ENCODE measurements around the gene SMYD3. TPM values are rescaled to one million over a fixed set of nuclear protein-coding genes. Genes with fewer than 3 reads are reported as not detected.

The SMYD3 gene
- total and polyA plus RNA-seq, 10 of the 15 experiments (the other 5 are each of a cell fraction or from before 2014, with no cell fraction given): 18.3 to 54.0 (median 24.8) TPM

- no peaks in the 10 kb centered on the region for H3K36me3 ChIP-seq (ENCODE audit: control insufficient read depth in 2 of 2, insufficient read depth in 2 of 2, low read length in 1 of 2)
- RAD21 ChIA-PET (ENCODE audit: unreplicated experiment): no interaction called here
- no peak overlapping the region for H3K4me3 ChIP-seq
- no peaks in the 10 kb centered on the region for H3K4me1 ChIP-seq (ENCODE audit: control insufficient read depth, insufficient read depth, low read length)
- H3K79me2 ChIP-seq (ENCODE audit: control insufficient read depth, insufficient read depth, low read length): no peaks in the 10 kb centered on the region
- in situ Hi-C loops (cut with MboI): no loop called here
- no peak overlapping the region for H3K9ac ChIP-seq (ENCODE audit: control insufficient read depth, insufficient read depth, low read length)
- TF ChIP-seq CTCF (IDR thresholded peaks at IDR 0.05 in 2 of 3, conservative IDR thresholded peaks at IDR 0.05 in 1 of 3; ENCODE audit: control insufficient read depth in 2 of 3, extremely low read depth in 1 of 3, insufficient read depth in 1 of 3, low read depth in 3 of 3, low read length in 3 of 3) (no peak), ETV6 (conservative IDR thresholded peaks at IDR 0.05 in 1 of 2, IDR thresholded peaks at IDR 0.05 in 1 of 2; ENCODE audit: borderline replicate concordance in 1 of 2, low read depth in 1 of 2) (no peak)
- CTCF ChIA-PET: interaction anchor here (0.6 to 1.0 kb wide), 2 partner anchors 12 to 228 kb away, joined by 3 read pairs; no protein-coding TSS in a partner anchor
- H3K27ac ChIP-seq (ENCODE audit: control insufficient read depth, insufficient read depth): no peak overlapping the region
- H3K27me3 ChIP-seq (replicated peaks in 1 of 2; ENCODE audit: control insufficient read depth in 2 of 2, insufficient read depth in 2 of 2, low read length in 1 of 2): no peaks in the 10 kb centered on the region
- WGBS (ENCODE audit: insufficient coverage, insufficient replicate concordance, low lambda C conversion rate, missing lambda C conversion rate): 89% methylated on average over 7 of the region's 7 CpGs
- ATAC-seq (no peak), DNase-seq (ENCODE audit: low read depth, low spot score) (no peak), FAIRE-seq (no peak)
- H3K4me2 ChIP-seq (ENCODE audit: control insufficient read depth, insufficient read depth): no peak overlapping the region
- H3K9me3 ChIP-seq (replicated peaks; ENCODE audit: control insufficient read depth, insufficient read depth, low read length): no peaks in the 10 kb centered on the region
- H2AFZ ChIP-seq (ENCODE audit: control insufficient read depth, low read depth, low read length): no peak overlapping the region
- intact Hi-C loops (cut with micrococcal nuclease; ENCODE audit: unreplicated experiment): no loop called here
- SMC1A ChIA-PET (ENCODE audit: uncharacterized antibody, unreplicated experiment): interaction anchor here (1.2 kb wide), 1 partner anchor 292 kb away, joined by 3 read pairs; no protein-coding TSS in a partner anchor
- BruUV-seq (replicated peaks): no TSS peak
- H4K20me1 ChIP-seq (ENCODE audit: control insufficient read depth, insufficient read depth): no peaks in the 10 kb centered on the region
- POLR2A ChIA-PET: no interaction called here
These were observed 341.0 kb downstream of the SMYD3 start for GRCh38 chr1:246165826-246166709.
